HepG2 (cell line): Measurements from ENCODE around the gene LSMEM2. TPM values are rescaled to one million over a fixed set of nuclear protein-coding genes. Genes with fewer than 3 reads are reported as not detected.
A peak's percentile ranks its signal among the peaks of the same experiment; 100 is the strongest.

ENCODE experiments used
- ATAC-seq: fragments of 200-7000 bp; cut with Tn5 transposase; 3 replicates; pipeline ENCODE4 v1.9.1; 2020; ENCODE audit warnings: mild to moderate bottlenecking, moderate library complexity
- BruUV-seq: library from RNA; stranded (reverse); fragments of 400-500 nt; replicated peaks from 2 replicates; lab custom pipeline; 2021; lab: Mats Ljungman, UMichigan
- CTCF ChIA-PET: fragments of 300-600 bp; formaldehyde crosslinking; extraction: SDS; loops from one replicate; lab custom pipeline; 2021; ENCODE audit warnings: low total read pairs, inconsistent platforms, low intra/inter-chr PET ratio; lab: Yijun Ruan, JAX
- POLR2A ChIA-PET: fragments of 350-600 bp; sonication (Branson Sonifier 250); formaldehyde crosslinking; loops from one replicate; lab custom pipeline; 2020; ENCODE audit warnings: antibody characterized with exemption, inconsistent platforms; lab: Yijun Ruan, JAX
- DNase-seq: peaks from one replicate; pipeline ENCODE4 v3.0.0-alpha.2; 2015; ENCODE audit warnings: low spot score
- FAIRE-seq: peaks from 3 replicates; lab custom pipeline; 2011; peaks lifted over from hg19 to GRCh38; lab: Jason Lieb, UNC
- H2AFZ ChIP-seq: one replicate; pipeline ENCODE4 v1.6.1; 2011; ENCODE audit warnings: low read length, inconsistent platforms
- H3K27ac ChIP-seq: fragments of 300-600 bp; 3 replicates; pipeline ENCODE4 v1.8.0; 2011; ENCODE audit warnings: mixed run types, mild to moderate bottlenecking, mixed read lengths, low read length, inconsistent platforms; ENCODE audit not compliant: insufficient read depth; ENCODE audit errors: extremely low read length
- H3K27me3 ChIP-seq, 2 experiments: fragments of 200-600 bp in 1 of 2; 2 replicates in 1 of 2; 3 replicates in 1 of 2; pipeline versions ENCODE4 v1.6.0 to v1.8.0; 2011; ENCODE audit warnings: low read length in 2 of 2, mild to moderate bottlenecking in 2 of 2, moderate library complexity in 2 of 2, inconsistent platforms in 1 of 2; ENCODE audit not compliant: insufficient read depth in 2 of 2, control insufficient read depth in 1 of 2
- H3K36me3 ChIP-seq, 2 experiments: fragments of 200-600 bp in 1 of 2; replicated peaks in 1 of 2; 2 replicates in 1 of 2; 3 replicates in 1 of 2; pipeline versions ENCODE4 v1.5.1 to v1.8.0; 2011; ENCODE audit warnings: low read length in 2 of 2, inconsistent platforms in 1 of 2; ENCODE audit not compliant: insufficient read depth in 2 of 2, control insufficient read depth in 1 of 2
- H3K4me1 ChIP-seq: 2 replicates; pipeline ENCODE4 v1.5.1; 2012; ENCODE audit warnings: low read length, inconsistent platforms; ENCODE audit not compliant: insufficient read depth
- H3K4me2 ChIP-seq: 2 replicates; pipeline ENCODE4 v1.6.0; 2011; ENCODE audit warnings: low read depth, low read length, inconsistent platforms
- H3K4me3 ChIP-seq, 3 experiments: fragments of 200-600 bp in 1 of 3; sonication (generic), shearing (Covaris generic) in 1 of 3; replicated peaks in 1 of 3; 2 replicates each; pipeline ENCODE4 v1.5.1; 2011 to 2016; ENCODE audit warnings: low read length in 3 of 3, inconsistent platforms in 2 of 3, low read depth in 2 of 3, mild to moderate bottlenecking in 2 of 3, control low read depth in 1 of 3, mixed read lengths in 1 of 3; ENCODE audit not compliant: insufficient read depth in 1 of 3
- H3K79me2 ChIP-seq: one replicate; pipeline ENCODE4 v1.6.1; 2011; ENCODE audit warnings: low read length, inconsistent platforms; ENCODE audit not compliant: insufficient read depth
- H3K9ac ChIP-seq: 2 replicates; pipeline ENCODE4 v1.6.0; 2011; ENCODE audit warnings: mild to moderate bottlenecking, low read depth, low read length, inconsistent platforms; ENCODE audit not compliant: insufficient read depth
- H3K9me3 ChIP-seq: 2 replicates; pipeline ENCODE4 v1.5.1; 2012; ENCODE audit warnings: mild to moderate bottlenecking, low read length
- H4K20me1 ChIP-seq: 2 replicates; pipeline ENCODE4 v1.6.0; 2011; ENCODE audit warnings: inconsistent platforms, mild to moderate bottlenecking, low read length, moderate library complexity; ENCODE audit not compliant: insufficient read depth
- CHD4 ChIP-seq: fragments of 200-600 bp; sonication (generic); IDR thresholded peaks from 2 replicates; pipeline ENCODE4 v1.7.0; 2017; ENCODE audit warnings: mild to moderate bottlenecking, low read length, borderline replicate concordance
- GFI1 ChIP-seq: sonication (generic); formaldehyde crosslinking; IDR thresholded peaks from 2 replicates; pipeline ENCODE4 v1.5.0; 2020; ENCODE audit warnings: missing genetic modification reagents, mild to moderate bottlenecking, borderline replicate concordance
- HOXA9 ChIP-seq: sonication (generic); formaldehyde crosslinking; IDR thresholded peaks from 2 replicates; pipeline ENCODE4 v1.8.1; 2022; ENCODE audit warnings: missing genetic modification reagents, mild to moderate bottlenecking, moderate library complexity, borderline replicate concordance
- KLF15 ChIP-seq: sonication (generic); formaldehyde crosslinking; IDR thresholded peaks from 2 replicates; pipeline ENCODE4 v1.8.1; 2023; ENCODE audit warnings: borderline replicate concordance, mild to moderate bottlenecking, inconsistent platforms, missing genetic modification reagents, mixed read lengths
- SALL2 ChIP-seq: sonication (generic); formaldehyde crosslinking; IDR thresholded peaks from 2 replicates; pipeline ENCODE4 v1.8.1; 2023; ENCODE audit warnings: mild to moderate bottlenecking, missing genetic modification reagents, inconsistent platforms
- SIN3B ChIP-seq: fragments of 150-350 bp; IDR thresholded peaks from 2 replicates; pipeline ENCODE4 v1.6.1; 2014; ENCODE audit warnings: low read length
- SMAD9 ChIP-seq: sonication (generic); formaldehyde crosslinking; IDR thresholded peaks from 2 replicates; pipeline ENCODE4 v1.5.1; 2020; ENCODE audit warnings: mild to moderate bottlenecking, missing genetic modification reagents
- SRF ChIP-seq: IDR thresholded peaks from 2 replicates; pipeline ENCODE4 v1.6.1; 2011; ENCODE audit warnings: mild to moderate bottlenecking, low read depth, low read length, moderate library complexity
- THAP11 ChIP-seq: IDR thresholded peaks from 2 replicates; pipeline ENCODE4 v1.6.1; 2016; ENCODE audit warnings: missing biosample characterization, missing genetic modification reagents
- TMF1 ChIP-seq: sonication (generic); formaldehyde crosslinking; IDR thresholded peaks from 2 replicates; pipeline ENCODE4 v1.8.1; 2022; ENCODE audit warnings: low read depth, missing genetic modification reagents
- ZBTB26 ChIP-seq: IDR thresholded peaks from 2 replicates; pipeline ENCODE4 v1.6.1; 2016; ENCODE audit warnings: missing compliant biosample characterization, missing genetic modification reagents, borderline replicate concordance
- ZFP36L2 ChIP-seq: sonication (generic); formaldehyde crosslinking; IDR thresholded peaks from 2 replicates; pipeline ENCODE4 v1.4.0; 2020; ENCODE audit warnings: missing genetic modification reagents
- ZFP37 ChIP-seq: sonication (generic); formaldehyde crosslinking; IDR thresholded peaks from 2 replicates; pipeline ENCODE4 v1.4.0; 2020; ENCODE audit warnings: missing genetic modification reagents, borderline replicate concordance
- ZNF770 ChIP-seq: sonication (generic); formaldehyde crosslinking; IDR thresholded peaks from 2 replicates; pipeline ENCODE4 v1.5.0; 2020; ENCODE audit warnings: mild to moderate bottlenecking, missing genetic modification reagents
- ZSCAN20 ChIP-seq: sonication (generic); formaldehyde crosslinking; IDR thresholded peaks from 2 replicates; pipeline ENCODE4 v1.4.0; 2020; ENCODE audit warnings: missing genetic modification reagents, mild to moderate bottlenecking, borderline replicate concordance
- WGBS: methylation state at CpG from one replicate; pipeline ENCODE4 v1.1.6; 2017; ENCODE audit warnings: low lambda C conversion rate; 5-methylcytosine and 5-hydroxymethylcytosine counted together
- in situ Hi-C: cut with HindIII; loops from 2 replicates; pipeline ENCODE4 v1.10.0; 2017; ENCODE audit warnings: low pct_unique_long_range_greater_than_20kb; ENCODE audit not compliant: extremely low pct_ligation_motif_present
- intact Hi-C: fragments of 100-400 bp; cut with micrococcal nuclease; formaldehyde crosslinking; loops from one replicate; pipeline ENCODE4 v1.10.0; 2022; ENCODE audit not compliant: unreplicated experiment
- polyA plus RNA-seq, 8 experiments: library from polyadenylated mRNA; depleted of rRNA in 3 of 8; stranded (reverse) in 7 of 8; unstranded in 1 of 8; fragments of >200 nt; fragmentation: Illumina TruSeq in 4 of 8; extraction: Trizol in 4 of 8; gene quantifications; 2 replicates each; pipeline versions ENCODE4 v1.2.1 to v1.2.3, GENCODE V29; 2011 to 2016; ENCODE audit warnings: low read depth in 4 of 8, missing spikeins in 1 of 8, mixed read lengths in 1 of 8; ENCODE audit not compliant: insufficient read depth in 1 of 8
- total RNA-seq, 5 experiments: library from RNA; depleted of rRNA; stranded (reverse); fragments of >200 nt; fragmentation: Illumina TruSeq; extraction: Trizol; gene quantifications; 2 replicates each; pipeline ENCODE4 v1.2.3, GENCODE V29; 2016; ENCODE audit warnings: low read depth in 1 of 5
- TF ChIP-seq, protein P1 (sequence below): sonication (generic); formaldehyde crosslinking; conservative IDR thresholded peaks from 2 replicates; pipeline ENCODE4 v1.4.0; 2020; ENCODE audit warnings: missing genetic modification reagents
- TF ChIP-seq, protein P2 (sequence below): IDR thresholded peaks from 2 replicates; pipeline ENCODE4 v1.6.1; 2012; ENCODE audit warnings: inconsistent platforms
- TF ChIP-seq, protein P3 (sequence below): sonication (generic); formaldehyde crosslinking; IDR thresholded peaks from 2 replicates; pipeline ENCODE4 v1.4.0; 2020; ENCODE audit warnings: missing genetic modification reagents

Gene LSMEM2
- total and polyA plus RNA-seq, 2 of the 13 experiments (the other 11 are each of a cell fraction or from before 2014, with no cell fraction given): 0.07 to 0.41 TPM

DNA sequence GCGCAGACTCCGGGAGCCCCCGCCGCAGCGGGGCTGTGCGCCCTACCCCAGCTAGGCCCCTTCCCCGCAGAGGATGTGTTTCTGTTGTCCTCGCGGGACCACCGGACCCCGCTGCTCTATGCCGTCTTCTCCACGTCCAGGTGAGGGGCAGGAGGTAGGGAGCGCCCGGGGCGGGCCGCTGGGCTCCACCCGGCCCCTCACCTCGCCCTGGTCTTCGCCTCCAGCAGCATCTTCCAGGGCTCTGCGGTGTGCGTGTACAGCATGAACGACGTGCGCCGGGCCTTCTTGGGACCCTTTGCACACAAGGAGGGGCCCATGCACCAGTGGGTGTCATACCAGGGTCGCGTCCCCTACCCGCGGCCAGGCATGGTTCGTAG is 5.2 kb upstream of the LSMEM2 start:
- DNase-seq (no peak), ATAC-seq (no peak), FAIRE-seq (no peak)
- BruUV-seq: no TSS peak
- H3K4me3 ChIP-seq: no peak overlapping the region
- peak overlapping the region; percentile 18 for H3K27ac ChIP-seq
- ChIA-PET CTCF (interaction anchor here (1.9 to 6.4 kb wide), 3 partner anchors 14 to 51 kb away, joined by 10 to 81 read pairs (median 63); no protein-coding TSS in a partner anchor), POLR2A (interaction anchor here (5.5 kb wide), 1 partner anchor 12 kb away, joined by 155 read pairs; no protein-coding TSS in a partner anchor)
- no peak overlapping the region for H2AFZ ChIP-seq
- peaks cover 54% of the 10 kb centered on the region for H3K4me1 ChIP-seq
- H3K9me3 ChIP-seq: no peaks in the 10 kb centered on the region
- in situ Hi-C loops: loop anchor here (5.0 to 10.0 kb wide), 2 partner anchors 46 to 79 kb away; partner anchors contain the start of gene GNAT1
- no peak overlapping the region for H3K4me2 ChIP-seq
- 0 out of 2 replicates have a peak overlapping the region, but pooled peaks have one; percentile 6 for H3K9ac ChIP-seq
- H3K79me2 ChIP-seq: peaks cover 33% of the 10 kb centered on the region
- no peaks in the 10 kb centered on the region; a peak in 1 of 5 replicates for H3K27me3 ChIP-seq
- peaks cover 14 to 30% of the 10 kb centered on the region in 2 experiments for H3K36me3 ChIP-seq
- WGBS: 94% methylated on average over 12 of the region's 31 CpGs
- no peaks in the 10 kb centered on the region; the same call in 1 of the 2 replicates for H4K20me1 ChIP-seq
- intact Hi-C loops: loop anchor here (1.0 to 5.0 kb wide), 4 partner anchors 13 to 81 kb away; partner anchors contain the start of gene GNAT1
- no peak for TF ChIP-seq ZFP36L2 (CRISPR knock-in tag)
- no peak for TF ChIP-seq SIN3B
- TF ChIP-seq, protein P1, sequence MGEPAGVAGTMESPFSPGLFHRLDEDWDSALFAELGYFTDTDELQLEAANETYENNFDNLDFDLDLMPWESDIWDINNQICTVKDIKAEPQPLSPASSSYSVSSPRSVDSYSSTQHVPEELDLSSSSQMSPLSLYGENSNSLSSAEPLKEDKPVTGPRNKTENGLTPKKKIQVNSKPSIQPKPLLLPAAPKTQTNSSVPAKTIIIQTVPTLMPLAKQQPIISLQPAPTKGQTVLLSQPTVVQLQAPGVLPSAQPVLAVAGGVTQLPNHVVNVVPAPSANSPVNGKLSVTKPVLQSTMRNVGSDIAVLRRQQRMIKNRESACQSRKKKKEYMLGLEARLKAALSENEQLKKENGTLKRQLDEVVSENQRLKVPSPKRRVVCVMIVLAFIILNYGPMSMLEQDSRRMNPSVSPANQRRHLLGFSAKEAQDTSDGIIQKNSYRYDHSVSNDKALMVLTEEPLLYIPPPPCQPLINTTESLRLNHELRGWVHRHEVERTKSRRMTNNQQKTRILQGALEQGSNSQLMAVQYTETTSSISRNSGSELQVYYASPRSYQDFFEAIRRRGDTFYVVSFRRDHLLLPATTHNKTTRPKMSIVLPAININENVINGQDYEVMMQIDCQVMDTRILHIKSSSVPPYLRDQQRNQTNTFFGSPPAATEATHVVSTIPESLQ (CRISPR knock-in tag): no peak
- TF ChIP-seq SALL2 (CRISPR knock-in tag): no peak
- TF ChIP-seq, protein P2, sequence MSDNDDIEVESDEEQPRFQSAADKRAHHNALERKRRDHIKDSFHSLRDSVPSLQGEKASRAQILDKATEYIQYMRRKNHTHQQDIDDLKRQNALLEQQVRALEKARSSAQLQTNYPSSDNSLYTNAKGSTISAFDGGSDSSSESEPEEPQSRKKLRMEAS: no peak
- no peak for TF ChIP-seq ZNF770 (CRISPR knock-in tag)
- no peak for TF ChIP-seq SRF
- TF ChIP-seq, protein P3, sequence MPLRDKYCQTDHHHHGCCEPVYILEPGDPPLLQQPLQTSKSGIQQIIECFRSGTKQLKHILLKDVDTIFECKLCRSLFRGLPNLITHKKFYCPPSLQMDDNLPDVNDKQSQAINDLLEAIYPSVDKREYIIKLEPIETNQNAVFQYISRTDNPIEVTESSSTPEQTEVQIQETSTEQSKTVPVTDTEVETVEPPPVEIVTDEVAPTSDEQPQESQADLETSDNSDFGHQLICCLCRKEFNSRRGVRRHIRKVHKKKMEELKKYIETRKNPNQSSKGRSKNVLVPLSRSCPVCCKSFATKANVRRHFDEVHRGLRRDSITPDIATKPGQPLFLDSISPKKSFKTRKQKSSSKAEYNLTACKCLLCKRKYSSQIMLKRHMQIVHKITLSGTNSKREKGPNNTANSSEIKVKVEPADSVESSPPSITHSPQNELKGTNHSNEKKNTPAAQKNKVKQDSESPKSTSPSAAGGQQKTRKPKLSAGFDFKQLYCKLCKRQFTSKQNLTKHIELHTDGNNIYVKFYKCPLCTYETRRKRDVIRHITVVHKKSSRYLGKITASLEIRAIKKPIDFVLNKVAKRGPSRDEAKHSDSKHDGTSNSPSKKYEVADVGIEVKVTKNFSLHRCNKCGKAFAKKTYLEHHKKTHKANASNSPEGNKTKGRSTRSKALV (CRISPR knock-in tag): no peak
- TF ChIP-seq HOXA9 (CRISPR knock-in tag): no peak
- TF ChIP-seq CHD4: no peak
- no peak for TF ChIP-seq TMF1 (CRISPR knock-in tag)
- no peak for TF ChIP-seq ZSCAN20 (CRISPR knock-in tag)
- no peak for TF ChIP-seq THAP11 (CRISPR knock-in tag)
- no peak for TF ChIP-seq KLF15 (CRISPR knock-in tag)
- no peak for TF ChIP-seq ZFP37 (CRISPR knock-in tag)
- TF ChIP-seq GFI1 (CRISPR knock-in tag): no peak
- no peak for TF ChIP-seq SMAD9 (CRISPR knock-in tag)
- no peak for TF ChIP-seq ZBTB26 (CRISPR knock-in tag)
